HepG2 (cell line): ENCODE data around the gene PWP2.

ENCODE experiments used
- CTCF ChIP-seq: sonication (generic); formaldehyde crosslinking; IDR thresholded peaks from 2 replicates; pipeline ENCODE4 v1.5.0; 2020; ENCODE audit warnings: mild to moderate bottlenecking, missing genetic modification reagents, moderate library complexity
- E2F5 ChIP-seq: sonication (generic); formaldehyde crosslinking; conservative IDR thresholded peaks from 2 replicates; pipeline ENCODE4 v1.4.0; 2020; ENCODE audit warnings: missing genetic modification reagents
- JUND ChIP-seq: sonication (generic); formaldehyde crosslinking; IDR thresholded peaks from 2 replicates; pipeline ENCODE4 v1.8.0; 2022; ENCODE audit warnings: mild to moderate bottlenecking, missing genetic modification reagents
- ZFP91 ChIP-seq: sonication (generic); formaldehyde crosslinking; IDR thresholded peaks from 2 replicates; pipeline ENCODE4 v1.9.0; 2022; ENCODE audit warnings: missing genetic modification reagents, mild to moderate bottlenecking, borderline replicate concordance
- ZSCAN9 ChIP-seq: IDR thresholded peaks from 2 replicates; pipeline ENCODE4 v1.6.1; 2016; ENCODE audit warnings: borderline replicate concordance
- TF ChIP-seq, protein P1 (sequence below): sonication (generic); formaldehyde crosslinking; IDR thresholded peaks from 2 replicates; pipeline ENCODE4 v1.5.0; 2020; ENCODE audit warnings: missing genetic modification reagents

- no peak for TF ChIP-seq JUND (CRISPR knock-in tag)
- no peak for TF ChIP-seq ZFP91 (CRISPR knock-in tag)
- no peak for TF ChIP-seq CTCF (CRISPR knock-in tag)
- no peak for TF ChIP-seq E2F5 (CRISPR knock-in tag)
- TF ChIP-seq ZSCAN9 (CRISPR knock-in tag) = no peak
- TF ChIP-seq, protein P1, sequence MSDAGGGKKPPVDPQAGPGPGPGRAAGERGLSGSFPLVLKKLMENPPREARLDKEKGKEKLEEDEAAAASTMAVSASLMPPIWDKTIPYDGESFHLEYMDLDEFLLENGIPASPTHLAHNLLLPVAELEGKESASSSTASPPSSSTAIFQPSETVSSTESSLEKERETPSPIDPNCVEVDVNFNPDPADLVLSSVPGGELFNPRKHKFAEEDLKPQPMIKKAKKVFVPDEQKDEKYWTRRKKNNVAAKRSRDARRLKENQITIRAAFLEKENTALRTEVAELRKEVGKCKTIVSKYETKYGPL (CRISPR knock-in tag) = no peak
These were observed 13.4 kb upstream of the PWP2 start for GRCh38 chr21:44093761-44094160.
